GM18861 (cell line): ENCODE data around the gene C1orf115.
"Not testable (repeated sequence)": the region's sequence is repeated elsewhere in the genome, so short reads cannot be mapped to it uniquely, and the experiment has no call there.

Experiments used
- ATAC-seq: cut with Tn5 transposase; IDR thresholded peaks from one replicate; pipeline ENCODE4 v1.9.1; 2021; ENCODE audit not compliant: unreplicated experiment

Gene C1orf115

DNA sequence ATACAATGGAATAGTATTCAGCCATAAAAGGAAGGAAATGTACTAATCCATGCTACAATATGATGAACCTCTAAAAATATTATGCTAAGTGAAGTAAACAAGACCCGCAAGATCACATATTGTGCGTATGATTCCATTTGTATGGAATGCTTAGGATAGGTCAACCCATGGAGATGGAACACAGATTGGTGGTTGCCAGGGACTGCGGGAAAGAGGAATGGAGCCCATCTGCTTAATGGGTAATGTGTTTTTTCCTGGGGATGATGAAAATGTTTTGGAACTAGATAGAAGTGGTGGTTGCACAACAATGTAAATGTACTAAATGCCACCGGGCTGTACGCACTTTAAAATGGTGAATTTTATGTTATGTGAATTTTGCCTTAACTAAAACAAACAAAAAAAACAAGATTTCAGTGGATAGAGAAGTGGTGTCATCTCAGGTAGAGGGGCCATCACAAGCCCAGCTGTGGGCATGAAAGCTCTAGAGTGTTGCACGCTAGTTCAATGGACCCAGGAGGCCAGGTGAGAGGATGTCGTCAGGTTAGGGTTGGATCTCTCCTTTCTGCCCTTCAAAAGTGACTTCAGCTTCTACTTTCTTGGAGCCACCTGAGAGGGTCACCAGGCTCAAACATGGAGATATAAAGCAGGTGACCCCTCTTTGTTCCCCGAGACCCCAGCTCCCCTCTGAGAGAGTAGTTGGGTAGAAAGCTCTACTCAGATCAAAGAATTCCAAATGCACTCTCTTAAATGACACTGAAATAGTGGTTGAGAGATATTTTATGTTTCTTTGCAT, 2.5 kb downstream of the C1orf115 start:
- ATAC-seq = no peak

DNA sequence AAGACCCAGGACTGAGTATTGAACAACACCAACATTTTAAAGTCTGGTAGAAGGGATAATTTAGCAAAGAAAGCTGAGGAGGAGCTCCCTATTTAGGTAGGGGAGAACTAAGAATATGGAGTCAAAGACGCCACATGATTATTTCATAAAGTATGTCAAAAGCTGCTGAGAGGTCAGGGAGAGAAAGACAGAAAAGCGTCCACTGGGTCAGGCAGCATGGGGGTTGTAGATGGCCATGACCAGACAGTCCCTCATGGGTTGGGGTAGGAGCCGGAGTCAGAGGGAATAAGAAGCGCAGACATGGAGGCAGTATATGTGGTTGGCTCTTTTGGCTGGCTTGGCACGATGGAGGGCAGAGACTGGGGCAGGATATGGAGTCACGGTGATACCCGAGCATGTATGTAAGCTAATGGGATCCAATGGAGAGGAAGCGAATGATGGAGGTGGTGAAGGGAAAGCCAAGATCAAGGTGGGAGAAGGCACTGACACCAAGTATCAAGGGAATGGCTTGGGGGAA, 4.8 kb downstream of the C1orf115 start:
- ATAC-seq = no peak

DNA sequence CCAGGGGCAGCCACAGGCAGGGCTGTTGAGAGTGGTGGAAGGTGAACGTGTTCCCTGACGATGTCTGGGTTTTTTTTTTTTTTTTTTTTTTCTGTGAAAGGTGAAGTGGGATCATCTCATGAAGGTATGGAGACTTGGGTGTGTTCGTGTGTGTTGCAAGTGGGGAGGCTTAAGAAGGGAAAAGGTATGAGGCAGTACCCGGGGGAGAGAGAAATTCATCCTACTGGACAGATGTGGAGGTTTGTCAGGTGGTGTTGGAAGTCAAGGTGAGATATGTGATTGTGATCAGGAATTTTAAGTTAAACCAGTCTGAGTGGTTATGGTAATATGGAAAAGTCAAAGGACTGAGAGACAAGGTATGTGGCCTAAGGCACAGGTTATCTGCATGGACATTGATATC, 5.3 kb downstream of the C1orf115 start:
- ATAC-seq = no peak

DNA sequence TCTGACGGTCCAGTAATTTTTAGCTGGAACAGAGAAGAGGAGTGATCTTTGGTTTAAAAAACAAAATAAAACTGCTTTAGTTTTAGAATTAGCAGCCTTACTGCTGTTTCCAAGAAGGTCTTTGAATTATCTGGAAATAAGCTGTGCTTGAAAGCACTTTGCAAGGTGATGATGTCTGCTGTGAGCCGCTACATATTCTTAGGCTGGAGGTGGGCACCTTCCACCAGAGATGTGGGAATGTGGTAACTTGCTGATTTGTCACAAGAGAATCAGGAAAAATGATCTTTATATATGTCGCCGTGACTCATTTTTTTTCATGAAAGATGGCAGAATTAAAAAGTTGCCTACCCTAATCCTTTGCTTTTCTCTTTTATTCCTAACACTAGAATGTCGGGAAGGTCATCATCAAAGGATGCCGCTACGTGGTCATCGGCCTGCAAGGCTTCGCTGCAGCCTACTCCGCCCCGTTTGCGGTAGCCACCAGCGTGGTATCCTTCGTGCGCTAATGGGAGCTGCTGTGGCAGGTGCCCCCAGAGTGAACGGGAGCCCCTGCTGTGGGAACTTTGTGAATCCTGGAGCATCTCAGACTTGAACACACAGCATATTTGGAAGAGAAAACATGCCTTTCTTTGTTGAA, 6.2 kb downstream of the C1orf115 start:
- no peak for ATAC-seq

DNA sequence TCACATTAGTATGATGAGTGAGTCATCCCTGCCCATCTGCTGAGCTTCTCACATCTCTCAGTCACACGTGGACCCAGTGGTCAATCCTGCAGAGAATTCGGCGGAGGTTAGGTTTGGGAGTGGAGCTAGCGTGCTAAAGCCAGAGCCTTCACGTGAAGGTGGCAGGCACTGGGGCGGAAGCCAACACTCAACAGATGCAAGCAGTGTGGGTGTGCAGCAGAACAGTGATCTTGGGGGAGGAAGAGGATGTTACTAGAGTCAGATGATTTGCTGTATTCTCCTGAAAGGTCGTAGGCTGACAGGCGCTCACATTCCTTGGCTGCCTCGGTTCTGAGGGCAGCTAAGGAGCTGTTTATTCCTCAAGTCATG, 6.7 kb downstream of the C1orf115 start:
- ATAC-seq = no peak

DNA sequence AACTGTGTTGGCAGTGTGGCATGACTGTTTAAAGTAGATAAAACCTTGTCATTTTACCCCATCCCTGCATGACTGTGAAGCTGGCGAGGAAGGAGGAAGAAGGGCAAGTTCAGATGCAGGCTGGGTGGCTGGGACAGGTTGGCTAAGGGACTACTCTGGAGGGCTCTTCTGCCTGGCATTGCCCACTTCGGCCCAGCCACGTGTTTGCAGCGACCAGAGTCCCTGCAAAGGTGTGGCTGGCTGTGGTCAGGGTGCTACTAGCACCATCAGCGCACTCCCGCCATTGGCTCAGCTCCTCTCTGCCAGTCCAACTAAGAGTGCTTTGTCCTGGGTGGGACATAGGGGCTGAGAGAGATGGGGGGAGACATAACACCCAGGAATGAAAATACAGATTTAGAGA, 7.2 kb downstream of the C1orf115 start:
- ATAC-seq = no peak

DNA sequence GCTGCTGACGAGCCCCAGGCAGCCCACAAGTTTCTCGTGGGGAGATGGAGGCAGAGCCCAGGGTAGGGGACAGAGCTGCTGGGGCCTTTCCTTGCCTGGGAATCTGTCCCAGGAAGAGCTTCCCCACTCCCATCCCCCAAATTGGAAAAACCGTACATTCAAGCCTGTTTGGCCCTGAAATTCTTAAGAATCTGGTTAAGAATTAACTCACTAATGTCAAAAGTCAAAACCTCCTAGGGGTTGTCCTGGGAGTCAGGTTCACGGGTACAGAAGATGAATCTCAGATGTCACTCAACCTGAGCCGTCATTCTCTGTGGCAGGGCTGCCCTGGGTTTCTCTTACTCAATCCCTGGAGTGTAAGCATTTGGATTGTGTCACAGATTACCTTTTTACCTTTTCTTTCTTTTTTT, 8.4 kb downstream of the C1orf115 start:
- no peak for ATAC-seq

DNA sequence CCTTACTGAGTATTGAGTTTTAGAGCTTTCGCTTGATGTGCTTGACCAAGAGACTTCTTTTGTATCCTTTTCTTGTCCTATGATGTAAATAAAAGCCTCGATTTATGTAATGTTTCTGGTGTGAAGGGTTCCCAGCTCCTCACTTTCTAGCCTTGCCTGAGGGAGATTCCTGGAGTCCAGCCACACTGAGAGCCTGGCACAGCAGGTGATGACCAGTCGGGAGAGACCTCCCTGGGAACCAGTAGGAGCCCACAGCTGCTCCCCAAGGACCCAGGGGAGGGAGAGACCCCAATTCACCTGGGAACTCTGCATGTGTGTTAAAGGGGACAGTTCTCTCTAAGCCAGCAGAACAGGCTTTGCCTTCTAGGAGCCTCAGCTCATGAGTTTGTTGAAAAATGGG, 8.9 kb downstream of the C1orf115 start:
- no peak for ATAC-seq

DNA sequence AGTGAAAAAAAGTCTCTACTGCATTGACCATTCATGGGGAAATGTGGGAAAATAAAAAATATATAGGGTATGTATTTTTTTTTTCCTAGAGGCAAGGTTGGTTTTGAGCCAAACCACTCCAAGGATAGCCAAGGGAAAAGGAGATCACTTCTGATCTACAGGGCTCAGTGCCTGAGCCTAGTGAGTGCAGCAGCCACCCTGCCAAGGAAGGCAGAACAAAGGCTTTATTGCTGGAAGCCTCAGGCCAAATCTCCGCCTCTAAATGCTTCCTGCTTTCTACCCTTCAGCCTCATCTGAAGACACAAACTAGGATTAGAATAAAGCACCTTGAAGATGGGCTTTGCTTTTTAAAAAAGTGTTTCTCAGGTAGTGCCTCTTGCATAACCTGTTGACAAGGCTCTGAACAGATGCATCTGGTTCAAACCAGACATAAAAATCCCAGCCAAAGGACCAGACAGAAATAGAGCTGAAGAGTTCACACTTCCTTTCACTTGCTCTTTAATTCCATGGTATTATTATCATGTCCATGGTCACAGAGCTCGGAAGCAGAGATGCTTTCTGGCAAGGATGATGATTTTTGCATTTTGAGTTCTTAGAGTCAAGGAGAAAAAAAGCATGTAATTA, 10.5 kb downstream of the C1orf115 start:
- ATAC-seq = no peak

DNA sequence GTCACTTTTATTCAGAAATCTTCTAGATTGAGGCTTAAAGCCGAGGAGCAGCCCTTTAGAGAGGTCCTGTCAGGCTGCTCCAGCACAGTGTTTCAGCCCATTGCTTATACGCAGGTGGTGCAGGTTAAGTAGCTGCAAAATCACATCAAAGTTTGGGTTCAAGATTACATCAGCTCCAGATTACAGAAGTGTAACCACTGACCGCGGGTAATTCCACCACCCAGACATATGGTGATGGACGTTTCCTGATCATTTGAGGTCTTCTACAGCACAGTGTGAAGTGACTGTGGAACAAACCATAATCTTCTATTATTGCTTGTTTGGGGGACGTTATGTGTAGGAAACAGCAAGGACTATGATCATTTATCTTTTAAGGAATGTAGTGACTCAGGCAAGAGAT, 11.8 kb downstream of the C1orf115 start:
- no peak for ATAC-seq

DNA sequence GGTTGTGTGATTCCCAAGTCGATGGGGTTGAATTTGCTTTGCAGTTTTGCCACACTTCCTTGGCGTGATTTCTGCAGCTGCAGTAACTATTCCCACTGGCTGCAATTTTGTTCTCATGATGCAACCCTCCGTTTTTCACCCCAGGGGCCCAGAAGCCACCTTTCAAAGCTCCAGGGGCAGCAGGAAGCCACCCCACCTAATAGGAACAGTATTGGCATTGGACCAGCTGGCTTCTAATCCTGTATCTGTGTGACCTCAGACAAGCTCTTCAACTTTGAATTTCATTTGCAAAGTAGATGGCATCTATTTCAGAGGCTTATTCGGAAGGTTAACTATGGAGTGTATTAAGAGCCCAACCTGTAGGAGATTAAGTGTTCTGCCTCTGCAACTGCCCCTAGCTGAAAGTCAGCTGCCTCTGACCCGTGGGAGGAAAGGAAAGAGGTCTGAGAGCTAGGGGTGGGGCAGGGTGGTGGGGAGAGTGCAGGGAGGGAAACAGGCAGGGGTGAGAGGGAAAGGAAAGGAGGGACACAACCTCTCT, 12.6 kb downstream of the C1orf115 start:
- ATAC-seq = no peak

DNA sequence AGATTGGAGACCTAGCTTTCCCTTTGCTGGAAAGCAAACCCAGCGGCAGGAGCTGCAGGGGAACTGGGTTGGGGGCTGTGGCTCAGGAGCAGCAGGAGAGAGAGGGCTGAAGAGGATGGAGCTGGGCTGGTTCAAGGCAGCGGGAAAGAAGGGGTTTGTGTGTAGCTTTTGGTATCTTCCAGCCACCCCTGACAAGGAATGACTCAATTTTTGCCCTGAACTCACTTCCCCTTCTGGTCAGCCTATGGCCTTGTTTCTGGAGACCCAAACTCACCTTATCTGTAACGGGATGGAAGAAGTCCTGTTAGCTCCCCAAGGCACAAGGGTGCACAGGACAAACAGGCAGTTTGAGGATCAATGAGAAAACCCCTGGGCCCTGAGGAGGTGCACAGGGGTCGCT, 13.1 kb downstream of the C1orf115 start:
- no peak for ATAC-seq

DNA sequence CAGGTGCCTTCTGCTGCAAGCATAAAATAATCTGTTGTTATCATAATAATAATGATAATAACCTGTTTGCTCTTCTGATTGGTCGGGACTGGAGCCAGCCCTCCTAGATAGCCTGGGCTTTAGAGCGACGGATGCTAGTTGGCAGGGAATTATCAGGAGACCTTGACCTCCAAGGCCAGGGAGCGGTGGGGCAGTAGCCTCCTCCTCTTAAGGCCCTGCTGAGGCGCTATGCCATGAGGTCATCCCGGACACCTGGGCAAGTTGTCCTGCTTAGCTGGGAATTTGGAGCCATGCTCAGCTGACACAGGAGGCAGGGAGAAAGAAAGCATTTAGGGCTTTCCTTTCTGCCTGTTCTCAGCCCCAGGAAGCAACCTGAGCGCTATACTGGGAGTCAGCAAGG, 15.6 kb downstream of the C1orf115 start:
- no peak for ATAC-seq

DNA sequence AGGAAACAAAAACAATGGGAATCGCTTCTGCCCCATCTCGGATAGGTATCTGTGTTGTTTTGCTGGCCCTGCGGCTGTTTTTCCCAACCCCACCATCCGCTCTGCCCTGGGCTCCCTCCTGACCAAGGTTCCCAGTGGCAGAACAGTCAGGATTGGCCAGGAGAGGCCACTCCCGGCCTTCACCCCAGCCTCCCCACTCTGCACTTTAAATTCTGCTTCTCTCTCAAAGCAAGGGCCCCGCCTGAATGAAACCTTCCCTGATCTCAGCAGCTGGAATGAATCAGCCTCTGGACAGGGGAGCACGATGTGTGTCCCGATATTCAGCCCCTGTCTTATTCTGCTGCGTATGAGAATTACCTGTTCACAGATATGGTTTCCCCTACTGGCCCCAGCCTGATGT, 16.3 kb downstream of the C1orf115 start:
- no peak for ATAC-seq

DNA sequence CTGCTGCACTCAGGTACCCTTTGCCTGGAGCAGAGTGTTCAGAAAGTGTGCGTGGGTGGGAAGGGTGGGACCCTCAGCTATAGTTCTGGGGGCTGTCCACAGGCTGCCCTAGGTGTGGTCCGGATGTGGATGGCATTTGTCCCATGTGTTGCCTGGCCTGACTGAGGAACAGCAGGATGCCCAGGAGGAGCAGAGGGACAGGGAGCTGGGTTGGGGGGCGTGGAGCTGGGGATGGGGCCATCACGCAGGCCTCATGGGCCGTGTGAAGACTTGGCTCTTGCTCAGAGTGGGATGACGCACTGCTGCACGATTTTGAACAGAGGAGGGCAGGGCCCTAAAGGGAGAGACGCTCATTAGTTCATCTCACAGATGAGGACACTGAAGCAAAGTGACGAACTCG, 17.0 kb downstream of the C1orf115 start:
- ATAC-seq = no peak

DNA sequence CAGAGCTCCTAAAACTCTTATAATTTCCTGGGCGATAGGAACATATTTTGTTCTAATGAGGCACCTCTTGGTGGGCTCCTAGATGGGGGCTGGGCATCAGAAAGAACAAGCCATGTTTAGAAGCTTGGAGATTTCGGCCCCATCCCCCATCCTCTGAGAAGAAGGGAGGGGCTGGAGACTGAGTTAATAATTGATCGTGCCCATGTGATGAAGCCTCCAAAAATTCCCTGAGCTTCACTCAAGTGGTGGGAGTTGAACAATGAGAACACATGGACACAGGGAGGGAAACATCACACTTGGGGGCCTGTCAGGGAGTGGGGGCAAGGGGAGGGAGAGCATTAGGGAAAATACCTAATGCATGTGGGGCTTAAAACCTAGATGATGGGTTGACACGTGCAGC, 18.1 kb downstream of the C1orf115 start:
- no peak for ATAC-seq

DNA sequence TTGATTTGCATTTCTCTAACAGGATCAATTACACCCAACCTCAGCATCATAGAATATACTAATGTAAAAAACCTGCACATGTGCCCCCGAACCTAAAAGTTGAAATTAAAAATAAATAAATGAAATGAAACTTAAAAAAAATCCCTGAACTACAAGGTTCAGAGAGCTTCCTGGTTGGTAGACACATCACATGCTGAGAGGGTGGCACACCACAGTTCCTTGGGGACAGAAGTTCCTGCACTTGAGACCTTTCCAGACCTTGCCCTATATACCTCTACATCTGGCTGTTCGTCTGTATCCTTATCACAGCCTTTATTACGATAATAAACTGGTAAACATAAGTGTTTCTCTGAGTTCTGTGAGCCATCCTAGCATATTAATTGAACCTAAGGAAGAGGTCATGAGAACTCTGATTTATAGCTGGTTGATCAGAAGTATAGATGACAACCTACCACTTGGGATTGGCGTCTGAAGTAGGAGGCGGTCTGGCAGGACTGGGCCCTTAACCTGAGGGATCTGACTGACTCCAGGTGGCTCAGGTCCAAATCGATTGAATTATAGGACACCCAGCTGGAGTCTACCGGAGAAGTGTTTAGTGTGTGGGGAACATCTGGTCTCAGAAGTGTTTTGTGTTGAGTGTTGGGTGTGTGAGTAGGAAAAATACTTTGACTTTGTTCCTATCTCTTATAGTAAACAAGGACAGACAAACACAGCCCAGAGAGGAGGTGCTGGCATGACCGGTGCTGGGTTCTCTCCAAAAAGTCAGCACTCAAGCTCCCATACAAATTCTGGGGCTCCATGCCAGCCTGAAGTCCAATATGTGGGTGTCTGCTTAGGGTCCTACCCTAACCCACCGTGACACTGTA, 19.0 kb downstream of the C1orf115 start:
- no peak for ATAC-seq

DNA sequence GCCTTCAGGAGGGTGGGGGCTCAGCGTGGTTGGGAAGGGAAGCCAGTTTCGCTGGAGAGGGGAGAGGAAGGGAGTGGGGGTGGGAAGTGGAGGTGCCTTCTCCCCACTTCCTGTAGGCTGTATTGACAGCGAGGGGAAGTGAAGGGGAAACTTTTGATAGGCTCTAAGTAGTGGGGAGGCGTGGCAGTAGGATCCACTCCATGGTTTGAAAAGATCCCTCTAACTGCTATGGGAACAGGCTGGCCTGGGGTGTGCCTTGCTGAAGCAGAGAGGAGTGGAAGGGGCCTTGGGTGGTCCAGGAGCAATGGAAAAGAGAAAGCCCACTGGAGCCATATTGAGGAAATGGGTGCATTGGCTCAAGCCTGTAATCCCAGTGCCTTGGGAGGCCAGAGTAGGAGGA, 20.2 kb downstream of the C1orf115 start:
- no peak for ATAC-seq

DNA sequence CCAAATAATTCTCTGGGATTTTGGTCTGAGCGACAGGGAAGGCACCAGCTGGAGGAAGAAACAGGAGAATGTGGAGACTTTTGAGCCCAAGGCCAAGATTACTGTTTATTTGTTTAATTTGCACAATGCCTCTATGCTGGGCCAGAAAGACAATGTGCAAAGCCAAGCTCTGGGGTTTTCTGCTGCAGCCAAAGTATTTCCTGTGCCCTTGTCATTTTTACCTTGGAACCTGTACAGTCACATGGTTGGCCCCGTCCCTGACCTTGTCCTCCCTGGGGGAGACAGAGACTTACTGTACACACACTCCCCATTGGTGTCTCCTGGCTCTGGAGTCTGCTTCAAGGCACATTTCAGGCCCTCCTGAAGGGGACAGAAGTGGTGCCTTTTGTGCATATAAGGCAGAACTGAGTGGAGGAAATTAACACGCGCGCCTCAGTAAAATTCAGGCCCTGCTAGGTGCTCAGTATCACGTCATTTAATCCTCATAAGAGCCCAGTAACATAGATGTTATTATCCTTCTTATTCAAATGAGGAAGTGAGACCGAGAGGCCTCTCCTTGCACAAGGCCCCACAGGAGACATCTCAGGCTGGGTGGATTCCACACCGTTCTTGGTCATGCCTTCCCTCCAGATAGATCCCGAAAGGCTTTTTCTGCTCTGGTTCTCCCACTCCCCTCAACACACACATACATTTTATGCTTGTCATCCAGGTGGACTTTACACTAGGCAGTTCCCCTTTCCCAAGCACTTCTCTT, 21.1 kb downstream of the C1orf115 start:
- peak; percentile 88 for ATAC-seq

DNA sequence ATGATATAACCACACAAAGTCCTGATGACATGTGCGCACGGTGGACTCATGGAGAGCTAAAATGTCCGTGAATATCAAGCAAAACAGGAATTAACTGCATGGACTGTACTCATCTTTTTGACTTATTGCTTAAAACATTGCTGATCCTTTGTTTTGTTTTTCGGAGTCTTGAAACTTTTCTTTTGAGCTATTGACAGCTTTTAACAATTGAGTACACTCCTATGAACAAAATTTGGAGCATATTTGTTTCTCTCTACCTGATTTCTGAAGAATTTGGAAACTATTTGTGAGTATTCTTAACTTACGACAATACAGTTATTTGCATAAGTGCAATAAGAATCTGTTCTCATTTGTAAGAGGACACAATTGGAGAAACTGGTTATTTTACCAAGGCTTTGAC, 25.8 kb downstream of the C1orf115 start:
- ATAC-seq = not testable (repeated sequence)
